EL (cell line): Measurements from ENCODE around the gene HPS3.

Experiments
- DNase-seq: peaks from one replicate; pipeline ENCODE4 v3.0.0-alpha.2; 2016

The HPS3 gene

GRCh38 chr3:149120051-149120972 lies 9.1 kb upstream of the HPS3 start:
- peak; percentile 67 for DNase-seq

- DNase-seq = peak; percentile 14
Observed at GRCh38 chr3:149122721-149123578, 6.5 kb upstream of the HPS3 start.

- no peak for DNase-seq
Observed at GRCh38 chr3:149128821-149129220, 617 bp upstream of the HPS3 start.

DNA sequence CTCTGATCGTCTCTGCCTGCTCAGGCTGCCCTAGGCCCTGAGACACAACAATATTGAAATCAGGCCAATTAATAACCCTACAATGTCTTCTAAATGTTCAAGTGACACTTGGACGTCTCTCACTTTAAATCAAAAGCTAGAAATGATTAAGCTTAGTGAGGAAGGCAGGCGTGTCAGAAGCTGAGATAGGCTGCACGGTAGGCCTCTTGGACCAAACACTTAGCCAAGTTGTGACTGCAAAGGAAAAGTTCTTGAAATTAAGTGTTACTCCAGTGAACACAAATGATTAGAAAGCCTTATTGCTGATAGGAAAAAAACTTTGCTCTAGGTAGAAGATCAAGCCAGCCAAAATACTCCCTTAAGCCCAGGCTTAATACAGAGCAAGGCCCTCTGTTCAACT lies 2.2 kb downstream of the HPS3 start:
- no peak for DNase-seq

DNA sequence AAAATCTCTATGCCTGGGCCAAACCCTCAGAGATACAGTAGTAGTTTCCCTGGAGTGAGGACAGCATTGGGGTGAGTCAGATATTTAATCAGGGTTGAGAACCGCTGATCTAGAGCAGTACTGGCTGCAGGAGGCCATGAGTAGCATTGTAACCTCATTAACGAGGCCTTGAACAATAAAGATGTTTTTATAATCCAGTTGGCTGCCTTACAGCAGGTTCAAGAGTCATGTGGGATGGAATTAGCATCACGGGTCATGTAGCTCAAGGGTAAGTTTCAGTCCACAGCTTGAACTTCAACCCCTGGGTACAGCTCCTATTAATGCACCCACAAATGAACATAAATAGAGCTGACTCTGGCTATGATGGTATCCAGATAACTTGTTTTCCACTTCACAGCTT lies 5.1 kb downstream of the HPS3 start:
- DNase-seq = peak; percentile 71

- no peak for DNase-seq
Observed at GRCh38 chr3:149142682-149143081, 13.2 kb downstream of the HPS3 start.

- no peak for DNase-seq
Observed at GRCh38 chr3:149145356-149145755, 15.9 kb downstream of the HPS3 start.

DNA sequence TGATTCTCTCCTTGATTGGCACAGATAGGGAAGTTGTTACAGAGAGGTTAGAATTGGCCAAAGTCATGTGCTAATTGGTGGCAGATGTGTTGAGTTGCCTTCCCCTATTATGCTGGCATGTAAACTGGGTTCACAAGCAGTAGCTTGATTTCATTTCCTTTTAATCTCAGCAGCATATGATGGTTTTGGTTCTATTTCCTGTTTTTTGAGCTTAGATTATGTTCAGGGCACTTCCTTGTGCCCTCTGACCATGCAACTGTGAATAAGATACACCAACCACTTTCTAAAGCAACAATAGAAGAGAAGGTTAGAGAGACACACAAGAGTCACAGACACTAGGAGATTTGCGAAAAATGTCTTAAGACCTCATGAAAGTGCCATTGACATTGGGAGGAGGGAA lies 16.5 kb downstream of the HPS3 start:
- DNase-seq = no peak

DNA sequence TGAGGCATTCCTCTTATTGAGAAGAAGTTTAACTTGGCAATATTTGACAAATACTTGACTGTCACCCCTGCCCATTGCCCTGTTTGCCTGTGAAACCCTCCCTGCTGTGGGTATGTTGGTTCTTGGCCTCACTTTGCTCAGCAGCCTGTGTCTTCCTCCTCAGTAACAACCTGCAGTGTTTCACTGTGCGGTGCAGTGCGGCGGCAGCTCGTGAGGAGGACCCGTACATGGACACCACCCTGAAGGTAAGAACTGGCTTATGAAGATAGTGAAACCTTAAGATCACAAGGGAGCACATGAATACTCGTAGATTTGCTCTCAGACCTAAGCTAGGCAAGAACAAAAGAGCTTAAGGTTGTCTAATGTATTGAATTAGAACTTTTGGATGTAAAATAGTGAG lies 21.0 kb downstream of the HPS3 start:
- DNase-seq = no peak

GRCh38 chr3:149151843-149152242 lies 22.4 kb downstream of the HPS3 start:
- DNase-seq = peak; percentile 60

- DNase-seq = peak; percentile 21
Observed at GRCh38 chr3:149152420-149152819, 23.0 kb downstream of the HPS3 start.

- peak; percentile 47 for DNase-seq
Observed at GRCh38 chr3:149153402-149153801, 24.0 kb downstream of the HPS3 start.

GRCh38 chr3:149160754-149161300 lies 31.4 kb downstream of the HPS3 start:
- DNase-seq = no peak

- DNase-seq = no peak
Observed at GRCh38 chr3:149162007-149162406, 32.6 kb downstream of the HPS3 start.

DNA sequence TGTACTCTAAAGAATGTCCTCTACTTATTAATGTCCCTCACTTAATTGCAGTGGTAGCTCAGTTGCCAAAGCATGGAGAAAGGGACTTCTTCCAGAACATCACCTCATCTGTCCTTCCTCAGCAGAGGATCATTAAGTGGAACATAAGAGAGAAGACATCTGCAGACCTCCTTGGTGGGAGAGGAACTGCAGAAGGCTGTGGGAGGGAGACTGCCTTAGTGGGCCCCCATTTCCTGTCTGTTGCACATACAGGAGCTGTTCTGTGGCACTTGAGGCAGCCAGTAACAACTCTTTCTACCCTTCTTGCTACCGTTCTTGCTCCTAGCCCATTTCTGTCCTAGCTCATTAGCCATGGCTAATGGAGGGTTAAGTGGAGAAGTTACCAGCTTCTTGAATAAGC lies 33.6 kb downstream of the HPS3 start:
- no peak for DNase-seq

- DNase-seq = no peak
Observed at GRCh38 chr3:149167898-149168297, 38.5 kb downstream of the HPS3 start.

- no peak for DNase-seq
Observed at GRCh38 chr3:149170672-149171071, 41.2 kb downstream of the HPS3 start.

DNA sequence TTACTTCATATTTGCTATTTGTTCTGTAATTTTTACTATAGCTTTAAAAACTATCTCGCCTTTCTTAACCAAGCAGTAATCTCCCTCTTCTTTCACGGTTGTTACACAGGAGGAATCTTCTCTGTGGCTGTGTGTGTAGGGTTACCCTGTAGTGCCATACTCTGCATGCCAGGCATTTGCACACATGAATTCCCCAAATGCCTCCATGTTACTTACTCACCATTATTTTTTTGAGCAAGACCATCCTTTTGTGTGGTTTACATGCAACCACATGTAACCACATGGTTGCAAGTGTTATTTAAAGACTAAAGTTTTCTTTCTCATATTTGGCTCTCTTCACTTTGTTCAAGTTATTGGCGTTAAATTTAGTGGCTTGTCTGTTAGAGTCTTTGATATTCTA lies 45.5 kb downstream of the HPS3 start:
- peak; percentile 7 for DNase-seq

DNA sequence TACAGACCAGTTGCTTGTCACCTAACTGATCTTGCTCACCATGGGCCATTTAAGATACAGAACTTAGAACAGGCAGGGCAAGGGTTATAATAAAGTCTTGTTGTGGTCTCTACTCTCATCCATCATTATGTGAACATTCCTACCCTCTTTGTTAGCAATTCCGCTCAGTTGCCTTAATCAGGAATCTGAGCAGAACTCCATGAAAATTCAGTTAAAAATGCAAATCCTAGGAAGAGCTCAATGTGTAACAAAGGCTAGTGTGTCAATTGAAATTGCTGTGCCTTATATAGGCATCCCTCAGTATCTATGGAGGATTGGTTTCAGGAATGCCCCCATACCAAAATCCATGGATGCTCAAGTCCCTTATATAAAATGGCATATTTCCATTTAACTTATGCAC lies 47.7 kb downstream of the HPS3 start:
- no peak for DNase-seq

DNA sequence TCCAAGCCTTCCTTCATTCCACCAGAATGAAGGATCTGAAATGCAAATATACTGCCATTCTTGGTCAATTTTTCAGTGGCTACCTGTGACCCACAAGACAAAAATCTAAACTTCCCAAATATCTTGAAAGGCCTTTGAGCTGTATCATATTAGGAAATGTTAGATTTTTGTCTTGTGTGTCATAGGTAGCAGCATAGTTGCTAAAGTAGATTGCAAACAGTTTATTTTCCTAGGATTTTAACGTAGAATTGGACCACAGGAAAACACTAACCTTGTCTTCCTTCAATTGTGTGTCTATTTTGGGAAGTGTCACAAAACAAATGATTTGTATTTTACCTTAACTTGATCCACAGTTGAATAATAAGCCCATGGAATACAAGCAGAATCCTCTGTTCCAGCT lies 49.8 kb downstream of the HPS3 start:
- peak; percentile 83 for DNase-seq

DNA sequence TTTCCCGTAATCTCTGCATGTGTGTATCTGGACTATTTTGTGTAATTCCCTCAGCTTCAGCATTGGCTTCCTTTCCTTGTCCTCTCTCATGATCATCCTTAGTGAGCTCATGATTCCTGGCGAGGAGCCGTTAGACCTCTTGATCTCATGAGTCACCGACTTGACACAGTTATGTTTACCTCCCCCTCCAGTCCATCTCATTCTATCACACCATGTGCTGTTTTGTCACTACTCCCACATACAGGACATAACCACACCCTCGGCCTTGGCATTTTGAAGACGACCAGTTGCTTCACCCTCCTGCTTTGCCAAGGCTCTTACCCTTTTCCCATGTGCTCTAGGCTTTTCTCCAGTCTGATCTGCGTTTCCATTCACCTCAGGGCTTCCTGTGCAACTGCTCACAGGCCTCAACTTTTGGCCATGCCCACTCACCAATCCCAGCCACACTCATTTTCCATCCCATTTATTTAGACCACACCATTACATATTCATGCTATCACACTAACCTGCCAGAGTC lies 50.7 kb downstream of the HPS3 start:
- DNase-seq = peak; percentile 100

- DNase-seq = no peak
Observed at GRCh38 chr3:149181182-149181581, 51.7 kb downstream of the HPS3 start.

- DNase-seq = no peak
Observed at GRCh38 chr3:149186219-149186618, 56.8 kb downstream of the HPS3 start.
